ENCODE data around the gene TMPRSS11A.

TMPRSS11A gene

GRCh38 chr4:67871867-67872266, 91.4 kb downstream of the TMPRSS11A start:
- no peak for DNase-seq (ENCODE audit: low read depth in 3 of 3, low spot score in 1 of 3)

GRCh38 chr4:67869580-67870190, 93.6 kb downstream of the TMPRSS11A start:
- no peak for DNase-seq (ENCODE audit: low read depth in 3 of 3, low spot score in 1 of 3)

GRCh38 chr4:67861513-67861912, 101.8 kb downstream of the TMPRSS11A start:
- no peak for DNase-seq (ENCODE audit: low read depth in 3 of 3, low spot score in 1 of 3)
